H54 (cell line): ENCODE data around the gene ACY1.
"Not testable (repeated sequence)": the region's sequence is repeated elsewhere in the genome, so short reads cannot be mapped to it uniquely, and the experiment has no call there.

Experiments used
- DNase-seq: peaks from one replicate; pipeline ENCODE4 v3.0.0; 2011; ENCODE audit warnings: low spot score, mixed read lengths; ENCODE audit not compliant: insufficient read length
- FAIRE-seq: peaks from 3 replicates; lab custom pipeline; 2011; peaks lifted over from hg19 to GRCh38; lab: Jason Lieb, UNC
- POLR2A ChIP-seq: IDR thresholded peaks from 2 replicates; pipeline ENCODE4 v1.6.1; 2011; ENCODE audit warnings: low read depth, mild to moderate bottlenecking, low read length

ACY1 gene

DNA sequence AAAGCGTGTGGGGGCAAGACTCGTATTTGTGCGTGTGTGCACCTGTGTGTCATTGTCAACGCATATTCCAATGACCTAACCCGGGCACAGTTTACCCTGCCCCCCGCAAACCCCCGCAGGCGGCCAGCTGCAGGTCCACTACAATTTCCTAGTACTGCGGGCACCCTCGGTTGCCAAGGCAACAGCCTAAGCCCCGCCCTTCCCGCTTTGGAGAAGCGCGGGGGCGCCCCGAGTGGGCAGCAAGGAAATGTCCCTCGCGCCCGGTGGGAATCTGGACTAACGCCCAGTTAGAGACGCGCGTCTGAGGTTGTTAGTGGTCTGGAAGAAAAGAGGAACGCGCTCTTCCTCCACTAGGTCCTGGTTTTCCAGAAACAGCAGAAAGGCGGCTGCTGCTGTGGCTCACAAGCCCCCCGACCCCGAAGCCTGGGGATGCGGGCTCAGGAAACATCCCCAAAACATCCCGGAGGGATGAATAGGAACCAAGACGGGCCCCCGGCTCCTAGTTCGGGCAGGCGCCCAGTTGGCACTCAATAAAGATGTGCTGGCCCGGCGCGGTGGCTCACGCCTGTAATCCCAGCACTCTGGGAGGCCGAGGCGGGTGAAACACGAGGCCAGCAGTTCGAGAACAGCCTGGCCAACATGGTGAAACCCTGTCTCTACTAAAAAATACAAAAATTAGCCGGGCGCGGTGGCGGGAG lies 7.3 kb upstream of the ACY1 start:
- TF ChIP-seq POLR2A, result no peak
- FAIRE-seq (no peak), DNase-seq (no peak)

GRCh38 chr3:51977446-51978142 lies 5.7 kb upstream of the ACY1 start:
- DNase-seq (no peak), FAIRE-seq (no peak)
- no peak for TF ChIP-seq POLR2A

DNA sequence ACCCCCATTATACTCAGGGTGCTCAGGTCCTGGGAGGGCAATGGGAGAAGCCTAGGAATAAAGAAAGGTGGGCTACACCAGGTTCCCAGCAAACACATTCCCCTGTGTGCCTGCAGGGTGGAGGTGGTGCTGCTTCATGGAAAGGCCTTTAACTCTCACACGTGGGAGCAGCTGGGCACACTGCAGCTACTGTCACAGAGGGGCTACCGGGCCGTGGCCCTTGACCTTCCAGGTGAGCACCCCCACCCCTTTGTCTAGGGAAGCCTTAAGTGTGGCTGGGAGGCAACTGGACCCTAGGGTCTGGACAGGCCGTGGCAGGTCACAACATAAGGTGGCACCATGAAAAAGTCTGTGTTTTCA lies 5.2 kb upstream of the ACY1 start:
- TF ChIP-seq POLR2A, result no peak
- FAIRE-seq (no peak), DNase-seq (no peak)

DNA sequence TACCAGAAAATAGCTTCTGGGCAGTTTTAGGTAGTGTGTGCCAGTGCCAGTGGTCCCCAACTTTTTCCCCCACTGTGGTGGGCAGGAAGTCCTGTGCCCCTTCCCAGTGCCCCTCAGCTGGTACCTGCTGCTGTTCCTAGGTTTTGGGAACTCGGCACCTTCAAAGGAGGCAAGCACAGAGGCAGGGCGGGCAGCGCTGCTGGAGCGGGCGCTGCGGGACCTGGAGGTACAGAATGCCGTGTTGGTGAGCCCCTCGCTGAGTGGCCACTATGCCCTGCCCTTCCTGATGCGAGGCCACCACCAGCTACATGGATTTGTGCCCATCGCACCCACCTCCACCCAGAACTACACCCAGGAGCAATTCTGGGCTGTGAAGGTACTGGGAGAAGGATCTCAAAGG lies 3.1 kb upstream of the ACY1 start:
- DNase-seq (no peak), FAIRE-seq (no peak)
- no peak for TF ChIP-seq POLR2A

GRCh38 chr3:51982352-51982837 lies 940 bp upstream of the ACY1 start:
- FAIRE-seq (no peak), DNase-seq (peak; percentile 81)
- TF ChIP-seq POLR2A, result no peak

GRCh38 chr3:51983578-51984268 lies 388 bp downstream of the ACY1 start:
- TF ChIP-seq POLR2A, result no peak
- no peak for FAIRE-seq
- DNase-seq, result no peak

DNA sequence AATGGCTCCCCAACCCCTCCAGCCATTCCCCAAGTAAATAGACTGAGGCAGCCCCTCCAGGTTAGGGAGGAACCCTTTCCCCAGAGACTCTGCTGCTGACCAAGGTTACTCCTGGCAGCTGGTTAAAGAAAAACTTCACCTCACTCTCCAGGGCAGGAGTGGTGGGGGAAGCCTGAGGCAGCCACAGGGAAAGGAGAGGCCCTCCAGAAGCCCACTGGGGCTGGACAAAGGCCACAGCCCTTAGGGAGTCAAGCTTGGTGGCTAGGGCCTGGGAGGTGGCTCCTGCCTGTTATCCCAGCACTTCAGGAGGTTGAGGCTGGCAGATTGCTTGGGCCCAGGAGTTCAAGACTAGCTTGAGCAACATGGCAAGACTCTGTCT lies 923 bp downstream of the ACY1 start:
- DNase-seq, result no peak
- no peak for TF ChIP-seq POLR2A
- FAIRE-seq, result no peak

DNA sequence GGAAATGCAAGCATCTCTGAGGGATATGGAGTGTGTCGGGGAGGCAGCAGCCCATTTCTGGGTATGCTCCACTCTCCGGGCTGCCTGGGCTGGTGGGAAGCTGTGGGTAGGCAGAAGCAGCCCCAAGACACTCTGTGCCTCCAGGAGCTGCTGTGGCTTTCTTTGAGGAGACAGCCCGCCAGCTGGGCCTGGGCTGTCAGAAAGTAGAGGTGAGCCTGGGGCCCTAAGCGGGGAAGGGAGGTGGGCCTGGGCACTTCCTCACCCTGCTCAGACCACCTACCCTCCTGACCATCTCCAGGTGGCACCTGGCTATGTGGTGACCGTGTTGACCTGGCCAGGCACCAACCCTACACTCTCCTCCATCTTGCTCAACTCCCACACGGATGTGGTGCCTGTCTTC lies 1.7 kb downstream of the ACY1 start:
- FAIRE-seq, result no peak
- DNase-seq, result no peak
- no peak for TF ChIP-seq POLR2A

DNA sequence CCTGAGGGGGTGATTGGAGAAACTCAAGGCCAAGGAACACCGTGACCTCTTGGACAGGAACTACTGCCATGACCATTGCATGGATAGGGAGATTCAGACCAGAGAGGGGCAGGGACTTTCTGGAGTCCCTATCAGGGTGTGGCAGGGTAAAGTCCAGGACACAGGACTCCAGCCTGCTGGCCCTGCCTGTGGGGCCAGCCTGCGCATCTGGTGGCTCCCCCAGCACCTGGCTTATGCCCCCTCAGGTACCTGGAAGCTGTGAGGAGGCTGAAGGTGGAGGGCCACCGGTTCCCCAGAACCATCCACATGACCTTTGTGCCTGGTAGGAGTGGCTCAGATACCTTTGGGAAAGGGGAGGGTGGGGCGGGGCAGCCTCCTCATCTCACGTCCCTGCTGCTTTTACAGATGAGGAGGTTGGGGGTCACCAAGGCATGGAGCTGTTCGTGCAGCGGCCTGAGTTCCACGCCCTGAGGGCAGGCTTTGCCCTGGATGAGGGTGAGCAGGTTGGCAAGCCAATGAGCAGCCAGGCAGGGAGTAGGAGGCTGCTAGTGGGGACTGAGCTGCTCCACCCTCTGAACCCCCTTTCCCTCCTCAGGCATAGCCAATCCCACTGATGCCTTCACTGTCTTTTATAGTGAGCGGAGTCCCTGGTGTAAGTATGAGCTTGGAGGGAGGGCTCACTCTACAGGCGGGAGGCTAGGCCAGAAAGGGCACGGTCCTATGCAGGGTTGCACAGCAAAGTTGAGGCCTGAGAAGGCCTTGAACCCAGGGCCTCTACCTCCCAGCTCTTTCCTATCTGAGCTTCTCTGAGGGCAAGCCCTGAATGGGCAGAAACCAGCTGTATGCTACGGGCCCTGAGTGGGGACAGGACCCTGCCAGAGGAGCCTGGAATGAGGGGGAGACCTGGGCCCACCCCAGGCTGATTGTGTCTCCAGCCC lies 2.9 kb downstream of the ACY1 start:
- TF ChIP-seq POLR2A, result no peak
- no peak for FAIRE-seq

DNA sequence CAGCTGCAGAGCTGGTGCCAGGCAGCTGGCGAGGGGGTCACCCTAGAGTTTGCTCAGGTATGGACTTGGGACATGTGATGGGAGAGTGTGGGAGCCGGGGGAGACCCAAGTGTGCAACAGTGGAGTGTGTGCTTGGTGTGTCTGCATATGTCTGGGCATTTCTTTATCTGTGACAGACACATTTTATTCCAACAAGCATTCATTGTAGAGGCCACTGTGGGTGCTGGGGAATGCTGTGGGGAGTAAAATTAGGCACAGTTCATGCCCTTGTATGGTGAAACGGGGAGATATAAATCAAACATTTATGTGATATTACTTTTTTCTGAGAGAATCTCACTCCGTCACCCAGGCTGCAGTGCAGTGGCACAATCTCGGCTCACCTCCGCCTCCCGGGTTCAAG lies 4.2 kb downstream of the ACY1 start:
- DNase-seq (no peak), FAIRE-seq (no peak)
- no peak for TF ChIP-seq POLR2A

More for the DNA sequence above, 2.9 kb downstream of the ACY1 start:
- no peak for DNase-seq

DNA sequence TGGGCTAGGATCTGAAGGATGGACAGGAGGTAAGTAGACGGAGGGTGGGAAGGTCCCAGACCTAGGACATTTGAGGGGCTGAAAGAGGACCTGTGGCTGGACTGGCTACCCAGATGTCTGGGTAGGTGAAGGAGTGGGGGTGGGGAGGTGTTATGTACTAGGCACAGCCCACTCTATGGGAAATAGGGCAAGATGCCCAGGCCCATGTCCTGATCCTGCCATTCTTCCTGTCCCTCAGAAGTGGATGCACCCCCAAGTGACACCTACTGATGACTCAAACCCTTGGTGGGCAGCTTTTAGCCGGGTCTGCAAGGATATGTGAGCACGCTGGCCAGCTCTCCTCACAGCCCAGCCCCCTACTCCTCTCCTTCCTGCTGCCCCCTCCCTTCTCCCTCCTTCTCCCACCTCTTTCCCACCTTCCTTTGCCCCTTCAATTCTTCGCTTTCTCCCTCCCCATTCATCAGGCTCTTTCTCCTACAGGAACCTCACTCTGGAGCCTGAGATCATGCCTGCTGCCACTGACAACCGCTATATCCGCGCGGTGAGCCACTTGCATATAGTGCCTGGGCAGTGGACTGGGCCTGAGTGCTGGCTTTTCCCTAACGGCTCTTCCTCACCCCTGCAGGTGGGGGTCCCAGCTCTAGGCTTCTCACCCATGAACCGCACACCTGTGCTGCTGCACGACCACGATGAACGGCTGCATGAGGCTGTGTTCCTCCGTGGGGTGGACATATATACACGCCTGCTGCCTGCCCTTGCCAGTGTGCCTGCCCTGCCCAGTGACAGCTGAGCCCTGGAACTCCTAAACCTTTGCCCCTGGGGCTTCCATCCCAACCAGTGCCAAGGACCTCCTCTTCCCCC lies 5.2 kb downstream of the ACY1 start:
- FAIRE-seq, result no peak
- DNase-seq, result no peak
- no peak for TF ChIP-seq POLR2A

DNA sequence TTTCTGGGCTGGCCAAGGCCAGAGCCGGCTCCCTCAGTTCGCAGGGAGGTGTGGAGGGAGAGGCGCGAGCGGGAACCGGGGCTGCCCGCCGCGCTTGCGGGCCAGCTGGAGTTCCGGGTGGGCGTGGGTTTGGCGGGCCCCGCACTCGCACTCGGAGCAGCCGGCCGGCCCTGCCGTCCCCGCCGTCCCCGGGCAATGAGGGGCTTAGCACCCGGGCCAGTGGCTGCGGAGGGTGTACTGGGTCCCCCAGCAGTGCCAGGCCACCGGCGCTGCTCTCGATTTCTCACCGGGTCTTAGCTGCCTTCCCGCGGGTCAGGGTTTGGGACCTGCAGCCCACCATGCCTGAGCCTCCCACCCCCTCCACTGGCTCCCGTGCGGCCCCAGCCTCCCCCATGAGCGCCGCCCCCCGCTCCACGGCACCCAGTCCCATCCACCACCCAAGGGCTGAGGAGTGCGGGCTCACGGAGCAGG lies 7.2 kb downstream of the ACY1 start:
- DNase-seq, FAIRE-seq: not testable (repeated sequence)
